Tibial nerve (tissue), 4 donors: Measurements from ENCODE around the gene PGAP3.

Source experiments
- EP300 ChIP-seq, 2 donors: sonication (generic); formaldehyde crosslinking; IDR thresholded peaks; one replicate each; pipeline ENCODE4 v1.6.1; 2017; ENCODE audit warnings: antibody characterized with exemption in 2 of 2, mild to moderate bottlenecking in 1 of 2
- TF ChIP-seq, protein P1 (sequence below), 5 experiments: fragments of 200-600 bp in 3 of 5; fragments of 450-650 bp in 2 of 5; sonication (generic) in 3 of 5; IDR thresholded peaks; one replicate each; pipeline ENCODE4 v1.5.1; 2016 to 2019; ENCODE audit warnings: antibody characterized with exemption in 5 of 5, mild to moderate bottlenecking in 3 of 5, moderate library complexity in 2 of 5

GRCh38 chr17:39714234-39714633 lies 26.4 kb upstream of the PGAP3 start:
- no peak for TF ChIP-seq EP300 (IDR thresholded peaks at IDR 0.05)
- TF ChIP-seq, protein P1, sequence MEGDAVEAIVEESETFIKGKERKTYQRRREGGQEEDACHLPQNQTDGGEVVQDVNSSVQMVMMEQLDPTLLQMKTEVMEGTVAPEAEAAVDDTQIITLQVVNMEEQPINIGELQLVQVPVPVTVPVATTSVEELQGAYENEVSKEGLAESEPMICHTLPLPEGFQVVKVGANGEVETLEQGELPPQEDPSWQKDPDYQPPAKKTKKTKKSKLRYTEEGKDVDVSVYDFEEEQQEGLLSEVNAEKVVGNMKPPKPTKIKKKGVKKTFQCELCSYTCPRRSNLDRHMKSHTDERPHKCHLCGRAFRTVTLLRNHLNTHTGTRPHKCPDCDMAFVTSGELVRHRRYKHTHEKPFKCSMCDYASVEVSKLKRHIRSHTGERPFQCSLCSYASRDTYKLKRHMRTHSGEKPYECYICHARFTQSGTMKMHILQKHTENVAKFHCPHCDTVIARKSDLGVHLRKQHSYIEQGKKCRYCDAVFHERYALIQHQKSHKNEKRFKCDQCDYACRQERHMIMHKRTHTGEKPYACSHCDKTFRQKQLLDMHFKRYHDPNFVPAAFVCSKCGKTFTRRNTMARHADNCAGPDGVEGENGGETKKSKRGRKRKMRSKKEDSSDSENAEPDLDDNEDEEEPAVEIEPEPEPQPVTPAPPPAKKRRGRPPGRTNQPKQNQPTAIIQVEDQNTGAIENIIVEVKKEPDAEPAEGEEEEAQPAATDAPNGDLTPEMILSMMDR (IDR thresholded peaks at IDR 0.05) = no peak
